AG04450 (cell line): ENCODE results near the gene CAPN13. TPM values are rescaled to one million over a fixed set of nuclear protein-coding genes. Genes with fewer than 3 reads are reported as not detected.

ENCODE experiments used
- CTCF ChIA-PET: fragments of 300-600, 350-600 bp; formaldehyde crosslinking; extraction: SDS; loops from one replicate; lab custom pipeline; 2022; ENCODE audit warnings: antibody characterized with exemption, inconsistent platforms; lab: Charles Lee
- POLR2A ChIA-PET: fragments of 350-600 bp; formaldehyde crosslinking; extraction: SDS; loops from one replicate; lab custom pipeline; 2021; ENCODE audit warnings: antibody characterized with exemption, inconsistent platforms; lab: Yijun Ruan, JAX
- DNase-seq: peaks from one replicate; pipeline ENCODE4 v3.0.0-alpha.2; 2011; ENCODE audit warnings: low read depth, low spot score
- H3K27ac ChIP-seq: one replicate; pipeline ENCODE4 v1.5.1; 2012; ENCODE audit warnings: low read depth, low read length, control low read depth
- H3K27me3 ChIP-seq: one replicate; pipeline ENCODE4 v1.6.0; 2012; ENCODE audit warnings: low read length; ENCODE audit not compliant: control insufficient read depth, insufficient read depth
- H3K4me3 ChIP-seq: 2 replicates; pipeline ENCODE4 v1.5.1; 2011; ENCODE audit warnings: mild to moderate bottlenecking, low read depth, low read length, control low read depth
- H3K9me3 ChIP-seq: 2 replicates; pipeline ENCODE4 v1.5.1; 2012; ENCODE audit warnings: low read length; ENCODE audit not compliant: control insufficient read depth, insufficient read depth
- polyA plus RNA-seq: library from polyadenylated mRNA; depleted of rRNA; stranded (reverse); fragments of >200 nt; gene quantifications from 2 replicates; pipeline ENCODE4 v1.2.3, GENCODE V29; 2011
- TF ChIP-seq, protein P1 (sequence below): IDR thresholded peaks from 2 replicates; pipeline ENCODE4 v1.5.1; 2011; ENCODE audit warnings: low read depth, low read length, control low read depth, inconsistent platforms

The CAPN13 gene
- polyA plus RNA-seq, 1 experiment, result not detected

DNA sequence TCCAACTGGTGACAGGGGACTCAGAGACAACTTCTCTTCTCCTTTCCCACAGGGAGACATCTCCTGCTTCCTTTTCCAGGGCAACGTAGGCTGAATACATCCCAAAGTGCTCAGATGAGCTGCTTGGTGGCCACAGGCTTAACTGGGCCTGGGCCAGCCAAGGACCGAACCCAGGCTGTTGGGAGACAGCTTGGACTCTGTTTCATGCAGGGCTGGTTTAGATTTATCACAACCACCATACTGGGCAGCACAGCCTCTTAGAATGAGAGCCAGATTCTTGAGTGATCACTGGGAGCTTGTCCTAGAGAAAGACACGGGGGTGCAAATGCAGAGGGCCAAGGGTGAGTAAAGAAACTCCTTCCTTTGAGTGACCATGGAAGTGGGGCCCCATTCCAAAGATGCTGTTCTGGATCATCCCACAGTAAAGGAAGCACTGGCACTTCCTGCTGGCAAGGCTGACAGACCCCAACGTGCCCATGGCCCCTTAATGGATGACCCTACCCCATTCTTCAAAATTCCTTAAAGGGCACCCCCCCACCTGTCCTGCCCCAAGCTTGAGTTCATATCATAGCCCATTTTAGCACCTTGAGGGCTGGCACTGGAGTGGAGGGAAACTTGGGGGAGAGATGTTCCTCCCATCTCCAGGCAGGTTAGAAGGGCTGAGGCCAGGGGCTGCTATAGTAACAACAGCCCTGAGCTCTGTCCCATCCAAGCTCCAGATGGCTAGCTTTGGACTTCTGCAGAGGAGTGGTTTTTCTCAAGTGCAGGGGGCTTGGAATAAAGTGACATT lies 84.1 kb downstream of the CAPN13 start:
- H3K4me3 ChIP-seq, result no peak overlapping the region
- H3K9me3 ChIP-seq, result no peaks in the 10 kb centered on the region
- TF ChIP-seq, protein P1, sequence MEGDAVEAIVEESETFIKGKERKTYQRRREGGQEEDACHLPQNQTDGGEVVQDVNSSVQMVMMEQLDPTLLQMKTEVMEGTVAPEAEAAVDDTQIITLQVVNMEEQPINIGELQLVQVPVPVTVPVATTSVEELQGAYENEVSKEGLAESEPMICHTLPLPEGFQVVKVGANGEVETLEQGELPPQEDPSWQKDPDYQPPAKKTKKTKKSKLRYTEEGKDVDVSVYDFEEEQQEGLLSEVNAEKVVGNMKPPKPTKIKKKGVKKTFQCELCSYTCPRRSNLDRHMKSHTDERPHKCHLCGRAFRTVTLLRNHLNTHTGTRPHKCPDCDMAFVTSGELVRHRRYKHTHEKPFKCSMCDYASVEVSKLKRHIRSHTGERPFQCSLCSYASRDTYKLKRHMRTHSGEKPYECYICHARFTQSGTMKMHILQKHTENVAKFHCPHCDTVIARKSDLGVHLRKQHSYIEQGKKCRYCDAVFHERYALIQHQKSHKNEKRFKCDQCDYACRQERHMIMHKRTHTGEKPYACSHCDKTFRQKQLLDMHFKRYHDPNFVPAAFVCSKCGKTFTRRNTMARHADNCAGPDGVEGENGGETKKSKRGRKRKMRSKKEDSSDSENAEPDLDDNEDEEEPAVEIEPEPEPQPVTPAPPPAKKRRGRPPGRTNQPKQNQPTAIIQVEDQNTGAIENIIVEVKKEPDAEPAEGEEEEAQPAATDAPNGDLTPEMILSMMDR, result no peak
- peaks cover 13% of the 10 kb centered on the region for H3K27me3 ChIP-seq
- CTCF ChIA-PET, result interaction anchor here (0.8 to 2.3 kb wide), 2 partner anchors 9 to 12 kb away, joined by 3 to 9 read pairs; no protein-coding TSS in a partner anchor
- no peak for DNase-seq
- POLR2A ChIA-PET, result no interaction called here
- no peak overlapping the region for H3K27ac ChIP-seq

DNA sequence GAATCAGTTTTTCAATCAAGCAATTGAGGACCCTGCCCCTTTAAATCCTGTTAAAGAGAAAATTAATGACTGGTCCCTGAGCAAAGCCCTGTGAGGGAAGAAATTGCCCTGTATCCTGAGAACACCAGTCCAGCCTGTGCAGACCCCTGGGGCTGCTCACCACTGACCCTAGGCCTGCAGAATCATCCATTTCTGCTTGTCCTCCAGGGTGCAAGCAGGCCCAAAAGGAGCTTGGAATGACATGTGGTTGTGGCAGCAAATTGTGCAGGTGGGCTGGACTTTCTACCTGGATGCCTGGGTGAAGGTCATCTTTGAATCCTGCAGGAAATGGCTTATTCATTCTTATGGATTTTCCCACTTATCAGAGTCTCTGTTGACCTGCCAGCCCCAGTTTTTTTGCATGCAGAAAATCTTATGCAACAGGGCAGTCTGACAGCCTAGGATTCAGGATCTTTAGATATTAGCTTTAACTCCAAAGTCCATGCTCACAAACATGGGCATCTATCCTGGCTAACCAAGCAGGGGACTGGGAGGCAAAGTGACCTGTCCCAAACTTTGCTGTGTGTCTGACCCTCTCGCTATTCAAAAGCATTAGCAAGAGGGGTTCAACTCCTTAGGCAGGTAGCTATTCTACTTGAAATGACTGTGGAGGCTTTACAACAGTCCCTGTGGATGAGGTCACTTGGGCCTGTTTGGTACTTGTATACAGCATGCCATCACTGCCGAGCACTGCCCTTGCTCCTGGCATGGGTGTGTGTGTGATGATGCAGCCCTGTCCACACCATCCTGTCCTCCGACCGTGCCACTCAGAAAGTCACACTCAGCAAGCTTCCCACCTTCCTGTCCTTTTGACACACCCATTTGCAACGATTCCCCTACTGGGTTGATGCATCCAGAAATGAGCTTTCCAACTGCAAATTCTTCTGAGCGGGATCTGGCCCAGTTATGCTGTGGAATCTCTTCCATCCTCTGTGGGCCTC lies 85.3 kb downstream of the CAPN13 start:
- TF ChIP-seq, protein P1, result no peak
- no peak for DNase-seq
- POLR2A ChIA-PET, result no interaction called here
- Histone ChIP-seq H3K27me3 (peaks cover 19% of the 10 kb centered on the region), H3K9me3 (no peaks in the 10 kb centered on the region), H3K27ac (no peak overlapping the region), H3K4me3 (no peak overlapping the region)
- CTCF ChIA-PET, result interaction anchor here (0.8 to 2.3 kb wide), 2 partner anchors 8 to 11 kb away, joined by 3 to 9 read pairs; no protein-coding TSS in a partner anchor

DNA sequence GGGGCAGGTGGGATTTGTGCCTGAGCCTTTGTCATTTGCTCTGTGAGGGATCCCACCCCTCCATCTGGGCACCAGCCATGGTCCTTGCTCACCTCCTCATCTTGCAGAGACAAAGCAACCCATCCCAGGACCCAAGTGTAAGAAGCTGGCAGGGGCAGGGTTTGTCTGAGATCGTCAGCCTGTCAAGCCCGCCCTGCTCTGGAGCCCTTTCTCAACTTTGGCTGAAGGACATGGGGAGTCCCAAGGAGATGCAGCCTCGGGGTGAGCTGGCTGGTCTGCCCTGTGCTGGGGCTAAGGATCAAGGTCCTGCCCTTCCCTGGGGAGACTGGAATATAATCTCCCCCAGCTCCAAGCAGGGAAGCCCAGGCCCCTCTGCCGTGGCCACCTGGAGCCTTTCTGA lies 86.0 kb downstream of the CAPN13 start:
- ChIA-PET POLR2A (no interaction called here), CTCF (interaction anchor here (2.0 to 2.3 kb wide), 2 partner anchors 10 kb away, joined by 4 to 9 read pairs; no protein-coding TSS in a partner anchor)
- H3K9me3 ChIP-seq, result no peaks in the 10 kb centered on the region
- peaks cover 23% of the 10 kb centered on the region for H3K27me3 ChIP-seq
- TF ChIP-seq, protein P1, result no peak
- no peak overlapping the region for H3K4me3 ChIP-seq
- DNase-seq, result no peak
- no peak overlapping the region for H3K27ac ChIP-seq

DNA sequence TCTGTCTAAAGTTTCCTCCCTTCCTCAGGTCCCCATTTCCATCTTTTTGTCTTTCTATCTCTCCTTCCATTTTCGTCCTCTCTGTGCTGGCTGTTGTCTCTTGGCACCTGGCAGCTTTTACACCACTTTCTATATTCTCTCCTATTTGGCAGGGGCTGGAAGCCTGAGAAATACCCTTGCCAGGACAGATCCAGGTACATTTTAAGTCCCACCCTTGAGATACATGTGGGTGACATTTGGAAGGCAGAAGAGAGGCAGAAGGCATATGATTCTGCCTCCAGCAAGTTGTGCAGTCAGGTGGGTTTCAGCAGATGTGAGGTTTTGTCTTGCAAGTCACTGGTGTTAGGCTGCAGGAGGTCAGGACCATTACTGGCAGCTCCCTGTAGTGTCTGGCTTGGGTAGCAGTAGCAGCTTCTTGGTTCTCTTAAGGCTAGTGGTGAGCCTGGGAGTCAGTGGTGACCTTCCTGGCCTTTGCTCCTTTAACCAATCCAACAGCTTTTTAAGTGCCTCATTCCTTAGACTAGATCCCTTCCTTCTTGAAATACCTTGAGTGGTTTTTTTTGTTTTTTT lies 90.1 kb downstream of the CAPN13 start:
- no peak overlapping the region for H3K4me3 ChIP-seq
- CTCF ChIA-PET, result interaction anchor here (0.6 to 7.3 kb wide), 4 partner anchors 453 to 1129 kb away, joined by 3 to 73 read pairs (median 7); no protein-coding TSS in a partner anchor
- TF ChIP-seq, protein P1, result no peak
- no peak overlapping the region for H3K27ac ChIP-seq
- POLR2A ChIA-PET, result no interaction called here
- no peak for DNase-seq
- H3K27me3 ChIP-seq, result peaks cover 18% of the 10 kb centered on the region
- H3K9me3 ChIP-seq, result no peaks in the 10 kb centered on the region
